Measurements from ENCODE around the gene TSPYL6. TPM values are rescaled to one million over a fixed set of nuclear protein-coding genes. Genes with fewer than 3 reads are reported as not detected.

Gene TSPYL6
- total and polyA plus RNA-seq, 12 donors: 0.11 TPM; not detected in 11

DNA sequence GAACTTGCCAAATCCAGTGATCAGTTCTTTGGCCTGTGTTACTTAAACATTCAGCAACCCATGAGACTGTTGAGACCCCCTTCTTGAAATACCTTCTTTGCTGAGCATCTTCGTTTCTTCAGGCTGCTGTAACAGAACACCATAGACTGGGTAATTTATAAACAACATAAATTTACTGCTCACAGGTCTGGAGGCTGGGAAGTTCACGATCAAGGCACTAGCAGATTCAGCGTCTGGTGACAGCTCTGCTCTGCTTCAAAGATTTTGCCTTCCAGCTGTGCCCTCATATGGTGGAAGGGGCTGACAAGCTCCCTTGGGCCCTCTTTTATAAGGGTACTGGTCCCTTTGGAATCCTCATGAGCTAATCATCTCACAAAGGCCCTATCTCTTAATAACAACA, 28.8 kb upstream of the TSPYL6 start:
- 93 to 97% (median 95%) methylated on average over 3 of the region's 3 CpGs for WGBS, 4 donors
- no peak for TF ChIP-seq POLR2A (IDR thresholded peaks at IDR 0.05)
- TF ChIP-seq, protein P1, sequence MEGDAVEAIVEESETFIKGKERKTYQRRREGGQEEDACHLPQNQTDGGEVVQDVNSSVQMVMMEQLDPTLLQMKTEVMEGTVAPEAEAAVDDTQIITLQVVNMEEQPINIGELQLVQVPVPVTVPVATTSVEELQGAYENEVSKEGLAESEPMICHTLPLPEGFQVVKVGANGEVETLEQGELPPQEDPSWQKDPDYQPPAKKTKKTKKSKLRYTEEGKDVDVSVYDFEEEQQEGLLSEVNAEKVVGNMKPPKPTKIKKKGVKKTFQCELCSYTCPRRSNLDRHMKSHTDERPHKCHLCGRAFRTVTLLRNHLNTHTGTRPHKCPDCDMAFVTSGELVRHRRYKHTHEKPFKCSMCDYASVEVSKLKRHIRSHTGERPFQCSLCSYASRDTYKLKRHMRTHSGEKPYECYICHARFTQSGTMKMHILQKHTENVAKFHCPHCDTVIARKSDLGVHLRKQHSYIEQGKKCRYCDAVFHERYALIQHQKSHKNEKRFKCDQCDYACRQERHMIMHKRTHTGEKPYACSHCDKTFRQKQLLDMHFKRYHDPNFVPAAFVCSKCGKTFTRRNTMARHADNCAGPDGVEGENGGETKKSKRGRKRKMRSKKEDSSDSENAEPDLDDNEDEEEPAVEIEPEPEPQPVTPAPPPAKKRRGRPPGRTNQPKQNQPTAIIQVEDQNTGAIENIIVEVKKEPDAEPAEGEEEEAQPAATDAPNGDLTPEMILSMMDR (IDR thresholded peaks at IDR 0.05): no peak
- Histone ChIP-seq H3K4me3 (no peak overlapping the region), H3K4me1 (replicated peaks in 1 of 2) (no peaks in the 10 kb centered on the region), H3K36me3 (replicated peaks in 1 of 2) (no peaks in the 10 kb centered on the region), H3K27ac (no peak overlapping the region), H3K27me3 (no peaks in the 10 kb centered on the region), H3K9me3 (replicated peaks in 1 of 3) (no peaks in the 10 kb centered on the region)
- intact Hi-C loops (cut with DNase I): no loop called here
- no peak for DNase-seq

DNA sequence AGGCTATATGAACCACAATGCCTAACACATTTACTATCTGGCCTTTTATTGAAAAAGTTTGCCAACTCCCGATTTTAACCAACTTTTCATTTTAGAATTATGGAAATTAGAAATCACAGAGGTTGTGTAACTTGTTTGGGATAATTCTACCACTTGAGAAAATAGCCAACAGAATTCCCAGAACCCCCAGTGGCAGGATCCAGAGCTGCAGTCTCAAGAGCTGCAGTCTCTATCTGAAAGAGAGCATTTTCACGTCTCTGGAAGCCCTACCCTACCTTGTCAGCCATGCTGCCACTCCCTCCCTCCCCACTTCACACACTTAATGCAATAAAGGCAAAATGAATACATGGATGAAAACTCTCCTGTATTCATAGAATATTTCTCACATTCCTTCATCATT, 23.4 kb upstream of the TSPYL6 start:
- no peaks in the 10 kb centered on the region for H3K27me3 ChIP-seq
- intact Hi-C loops (cut with DNase I): no loop called here
- no peak overlapping the region for H3K4me3 ChIP-seq
- H3K9me3 ChIP-seq (replicated peaks in 1 of 3): no peaks in the 10 kb centered on the region
- no peak for DNase-seq
- H3K4me1 ChIP-seq (replicated peaks in 1 of 2): no peaks in the 10 kb centered on the region
- TF ChIP-seq POLR2A (IDR thresholded peaks at IDR 0.05): no peak
- TF ChIP-seq, protein P1 (IDR thresholded peaks at IDR 0.05): peak in 1 of 6 experiments; percentile 16
- no peak overlapping the region for H3K27ac ChIP-seq
- WGBS, 4 donors: 86 to 90% (median 89%) methylated on average over 2 of the region's 2 CpGs
- no peaks in the 10 kb centered on the region for H3K36me3 ChIP-seq (replicated peaks in 1 of 2)

DNA sequence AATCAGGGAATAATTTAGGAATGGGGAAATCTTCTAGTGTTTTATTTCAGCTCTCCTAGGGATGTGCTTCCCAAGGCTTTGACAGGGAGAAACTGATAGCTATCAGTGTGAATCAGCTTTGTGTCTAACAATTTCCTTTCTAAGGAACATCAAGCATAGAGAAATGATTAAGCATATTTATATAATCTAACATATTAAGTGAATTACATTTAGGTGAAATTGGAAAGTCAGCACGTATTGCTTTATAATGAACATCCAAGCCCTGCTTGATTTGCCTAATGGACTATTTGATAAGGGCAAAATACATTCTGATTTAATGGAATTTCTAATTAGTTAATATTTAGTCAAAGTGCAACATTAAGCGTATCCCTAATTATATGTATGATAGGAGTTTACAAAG, 19.5 kb upstream of the TSPYL6 start:
- Histone ChIP-seq H3K4me3 (no peak overlapping the region), H3K27ac (no peak overlapping the region), H3K4me1 (replicated peaks in 1 of 2) (no peaks in the 10 kb centered on the region), H3K27me3 (no peaks in the 10 kb centered on the region), H3K9me3 (replicated peaks in 1 of 3) (no peaks in the 10 kb centered on the region), H3K36me3 (replicated peaks in 1 of 2) (no peaks in the 10 kb centered on the region)
- intact Hi-C loops (cut with DNase I): no loop called here
- TF ChIP-seq POLR2A (IDR thresholded peaks at IDR 0.05): no peak
- TF ChIP-seq, protein P1 (IDR thresholded peaks at IDR 0.05): no peak
- WGBS, 4 donors: 65 to 100% (median 71%) methylated on average over 2 of the region's 2 CpGs
- DNase-seq: no peak

DNA sequence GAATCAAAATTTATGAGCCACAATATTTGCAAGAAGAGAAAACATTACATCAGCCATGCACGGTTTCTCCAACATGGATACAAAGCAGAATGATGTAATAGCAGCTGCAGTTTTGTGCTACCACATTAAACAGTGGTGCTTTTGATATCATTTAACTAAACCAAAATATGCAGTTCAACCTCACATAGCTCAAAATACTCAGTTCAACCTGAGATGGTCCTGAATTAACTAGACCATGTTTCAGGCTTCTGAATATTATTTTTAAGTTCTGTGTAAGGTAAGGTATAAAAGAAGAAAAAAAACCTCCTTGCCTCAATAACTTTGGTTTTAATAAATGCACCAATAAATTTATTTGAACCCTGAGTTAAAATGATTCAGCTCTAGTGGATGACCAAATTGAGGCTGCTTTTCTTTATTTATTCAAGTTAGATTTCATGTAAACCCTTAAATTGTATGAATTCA, 18.8 kb upstream of the TSPYL6 start:
- TF ChIP-seq POLR2A (IDR thresholded peaks at IDR 0.05): no peak
- TF ChIP-seq, protein P1 (IDR thresholded peaks at IDR 0.05): no peak
- intact Hi-C loops (cut with DNase I): no loop called here
- Histone ChIP-seq H3K4me3 (no peak overlapping the region), H3K27ac (no peak overlapping the region), H3K4me1 (replicated peaks in 1 of 2) (no peaks in the 10 kb centered on the region), H3K36me3 (replicated peaks in 1 of 2) (no peaks in the 10 kb centered on the region), H3K9me3 (replicated peaks in 1 of 3) (no peaks in the 10 kb centered on the region), H3K27me3 (no peaks in the 10 kb centered on the region)
- WGBS, 4 donors: 81 to 85% (median 84%) methylated on average over 1 of the region's 1 CpG
- DNase-seq: no peak
